GM23338 (cell line): Measurements from ENCODE around the gene ABHD14A. TPM values are rescaled to one million over a fixed set of nuclear protein-coding genes. Genes with fewer than 3 reads are reported as not detected.

ENCODE experiments used
- ATAC-seq: fragments of 200-7000 bp; cut with Tn5 transposase; 3 replicates; pipeline ENCODE4 v1.9.1; 2020
- DNase-seq: peaks from one replicate; pipeline ENCODE4 v3.0.0-alpha.2; 2015; ENCODE audit warnings: low spot score
- H2AFZ ChIP-seq: fragments of 200-600 bp; sonication (generic); 2 replicates; pipeline ENCODE4 v1.8.0; 2016; ENCODE audit warnings: antibody characterized with exemption, mild to moderate bottlenecking, moderate library complexity
- H3F3A ChIP-seq: fragments of 200-600 bp; sonication (generic); replicated peaks from 2 replicates; pipeline ENCODE4 v1.8.0; 2017; ENCODE audit warnings: antibody characterized with exemption, mixed run types, low read depth
- H3K27ac ChIP-seq: fragments of 200-600 bp; sonication (generic); 2 replicates; pipeline ENCODE4 v1.6.1; 2016; ENCODE audit warnings: low read depth
- H3K27me3 ChIP-seq: fragments of 200-600 bp; sonication (generic); 2 replicates; pipeline ENCODE4 v1.8.0; 2016; ENCODE audit warnings: mild to moderate bottlenecking, mixed run types, moderate library complexity; ENCODE audit not compliant: insufficient read depth
- H3K36me3 ChIP-seq: fragments of 200-600 bp; sonication (generic); 2 replicates; pipeline ENCODE4 v1.8.0; 2016; ENCODE audit warnings: mild to moderate bottlenecking; ENCODE audit not compliant: insufficient read depth
- H3K4me1 ChIP-seq: fragments of 200-600 bp; sonication (generic); 2 replicates; pipeline ENCODE4 v1.8.0; 2016; ENCODE audit warnings: mild to moderate bottlenecking, moderate library complexity; ENCODE audit not compliant: insufficient read depth
- H3K4me2 ChIP-seq: fragments of 200-600 bp; sonication (generic); 2 replicates; pipeline ENCODE4 v1.7.1; 2017; ENCODE audit warnings: mixed run types
- H3K4me3 ChIP-seq: fragments of 200-600 bp; sonication (generic); 2 replicates; pipeline ENCODE4 v1.6.1; 2016; ENCODE audit warnings: mixed run types
- H3K79me2 ChIP-seq: fragments of 200-600 bp; sonication (generic); replicated peaks from 2 replicates; pipeline ENCODE4 v1.8.0; 2017; ENCODE audit warnings: mild to moderate bottlenecking; ENCODE audit not compliant: insufficient read depth
- H3K9me2 ChIP-seq: fragments of 200-600 bp; sonication (generic); 2 replicates; pipeline ENCODE4 v1.8.0; 2017; ENCODE audit not compliant: insufficient read depth
- H4K20me1 ChIP-seq: fragments of 200-600 bp; sonication (generic); replicated peaks from 2 replicates; pipeline ENCODE4 v1.8.0; 2017; ENCODE audit warnings: mild to moderate bottlenecking; ENCODE audit not compliant: insufficient read depth
- H3K27ac Mint-ChIP-seq: 2 replicates; pipeline ENCODE4 v1.8.0; 2020; ENCODE audit warnings: inconsistent platforms, mild to moderate bottlenecking, moderate library complexity, mixed read lengths
- H3K27me3 Mint-ChIP-seq: 3 replicates; pipeline ENCODE4 v1.8.0; 2022; ENCODE audit warnings: low read depth, mild to moderate bottlenecking, moderate library complexity, mixed read lengths, inconsistent platforms; ENCODE audit not compliant: insufficient read depth, poor library complexity
- H3K36me3 Mint-ChIP-seq: 3 replicates; pipeline ENCODE4 v1.8.0; 2021; ENCODE audit warnings: low read depth, mild to moderate bottlenecking, inconsistent platforms, moderate library complexity, mixed read lengths
- H3K4me1 Mint-ChIP-seq: 3 replicates; pipeline ENCODE4 v1.8.0; 2020; ENCODE audit warnings: mild to moderate bottlenecking, inconsistent platforms, mixed read lengths
- H3K4me3 Mint-ChIP-seq: 3 replicates; pipeline ENCODE4 v1.8.0; 2021; ENCODE audit warnings: moderate library complexity, mild to moderate bottlenecking, inconsistent platforms, mixed read lengths
- H3K9me3 Mint-ChIP-seq: 3 replicates; pipeline ENCODE4 v1.8.0; 2020; ENCODE audit warnings: moderate library complexity, mild to moderate bottlenecking, inconsistent platforms, mixed read lengths
- CTCF ChIP-seq, 2 experiments: fragments of 200-600 bp in 1 of 2; sonication (generic) in 1 of 2; conservative IDR thresholded peaks; 2 replicates each; pipeline versions ENCODE4 v1.5.1 to v1.6.1; 2016 to 2017; ENCODE audit warnings: antibody characterized with exemption in 2 of 2, low read depth in 2 of 2, mild to moderate bottlenecking in 2 of 2, moderate library complexity in 1 of 2
- ETS1 ChIP-seq: IDR thresholded peaks from 2 replicates; pipeline ENCODE4 v1.6.1; 2016; ENCODE audit warnings: antibody characterized with exemption
- EZH2 ChIP-seq: fragments of 200-600 bp; sonication (generic); IDR thresholded peaks from one replicate; pipeline ENCODE4 v1.8.0; 2017; ENCODE audit warnings: antibody characterized with exemption, mild to moderate bottlenecking, low read depth; ENCODE audit not compliant: unreplicated experiment
- EZH2phosphoT487 ChIP-seq: fragments of 200-600 bp; sonication (generic); IDR thresholded peaks from one replicate; pipeline ENCODE4 v1.8.1; 2018; ENCODE audit warnings: antibody characterized with exemption; ENCODE audit not compliant: unreplicated experiment
- JUNB ChIP-seq: IDR thresholded peaks from one replicate; pipeline ENCODE4 v1.6.1; 2016; ENCODE audit warnings: antibody characterized with exemption; ENCODE audit not compliant: unreplicated experiment
- NANOG ChIP-seq: IDR thresholded peaks from 2 replicates; pipeline ENCODE4 v1.6.1; 2016; ENCODE audit warnings: antibody characterized with exemption, borderline replicate concordance
- POLR2AphosphoS5 ChIP-seq: IDR thresholded peaks from 2 replicates; pipeline ENCODE4 v1.6.1; 2016; ENCODE audit warnings: antibody characterized with exemption, low read depth
- REST ChIP-seq: IDR thresholded peaks from one replicate; pipeline ENCODE4 v1.6.1; 2018; ENCODE audit warnings: antibody characterized with exemption; ENCODE audit not compliant: unreplicated experiment
- STAT1 ChIP-seq: IDR thresholded peaks from one replicate; pipeline ENCODE4 v1.6.1; 2016; ENCODE audit warnings: antibody characterized with exemption; ENCODE audit not compliant: unreplicated experiment
- ZNF114 ChIP-seq: fragments of 250-450 bp; sonication (Bioruptor Pico); IDR thresholded peaks from 2 replicates; pipeline ENCODE4 v1.5.0; 2020; ENCODE audit warnings: mild to moderate bottlenecking, moderate library complexity
- ZNF331 ChIP-seq: fragments of 250-450 bp; sonication (Bioruptor Pico); IDR thresholded peaks from 2 replicates; pipeline ENCODE4 v1.5.0; 2020; ENCODE audit warnings: low read depth, mild to moderate bottlenecking, moderate library complexity
- ZNF462 ChIP-seq: fragments of 250-450 bp; sonication (Bioruptor Pico); IDR thresholded peaks from 2 replicates; pipeline ENCODE4 v1.5.0; 2020; ENCODE audit warnings: mild to moderate bottlenecking, moderate library complexity
- polyA plus RNA-seq: library from polyadenylated mRNA; unstranded; fragments of >200 nt; fragmentation: Nextera tagmentation; extraction: Ambion mirVana; gene quantifications from 2 replicates; pipeline ENCODE4 v1.2.1, GENCODE V29; 2016
- total RNA-seq: library from RNA; depleted of rRNA; stranded (reverse); fragments of >200 nt; shearing (Covaris generic); gene quantifications from 2 replicates; pipeline ENCODE4 v1.2.3, GENCODE V29; 2014

Gene ABHD14A
- total and polyA plus RNA-seq, 2 experiments from 2014 or later = 7.8 to 12.7 TPM

GRCh38 chr3:51997172-51997571 is 22.3 kb downstream of the ABHD14A start:
- H3K36me3 ChIP-seq = peaks cover 28% of the 10 kb centered on the region
- H3F3A ChIP-seq = peaks cover 33% of the 10 kb centered on the region
- H3K4me2 ChIP-seq = no peak overlapping the region
- peaks cover 8% of the 10 kb centered on the region; the same call in 1 of the 2 replicates for H4K20me1 ChIP-seq
- peaks cover 18% of the 10 kb centered on the region for H3K79me2 ChIP-seq
- Mint-ChIP-seq H3K27ac (no peak overlapping the region), H3K36me3 (peaks cover 37% of the 10 kb centered on the region), H3K4me3 (peak overlapping the region; percentile 1; the same call in 1 of the 3 replicates), H3K9me3 (peaks cover 4% of the 10 kb centered on the region; the same call in 1 of the 3 replicates), H3K4me1 (peaks cover 33% of the 10 kb centered on the region), H3K27me3 (peaks cover 26% of the 10 kb centered on the region)
- no peak for ATAC-seq
- H3K27ac ChIP-seq = no peak overlapping the region
- no peak overlapping the region for H2AFZ ChIP-seq
- H3K4me3 ChIP-seq = no peak overlapping the region
- peaks cover 25% of the 10 kb centered on the region for H3K4me1 ChIP-seq
- TF ChIP-seq CTCF (conservative IDR thresholded peaks at IDR 0.05; ENCODE audit: low read depth in 2 of 2) (no peak), ZNF114 (CRISPR knock-in tag) (no peak), JUNB (no peak), ZNF462 (CRISPR knock-in tag) (no peak), STAT1 (no peak), EZH2phosphoT487 (no peak), ZNF331 (CRISPR knock-in tag) (no peak), POLR2AphosphoS5 (no peak), ETS1 (no peak), EZH2 (no peak), NANOG (no peak), REST (no peak)
- no peak for DNase-seq
- no peaks in the 10 kb centered on the region for H3K27me3 ChIP-seq
- no peaks in the 10 kb centered on the region for H3K9me2 ChIP-seq
